Umbilical cord (tissue), 2 donors: ENCODE data around the gene CCDC107. TPM values are rescaled to one million over a fixed set of nuclear protein-coding genes. Genes with fewer than 3 reads are reported as not detected.
"Not testable (repeated sequence)": the region's sequence is repeated elsewhere in the genome, so short reads cannot be mapped to it uniquely, and the experiment has no call there.

ENCODE experiments used
- DNase-seq: peaks from one replicate; pipeline ENCODE4 v3.0.0-alpha.2; 2015; ENCODE audit warnings: low spot score
- total RNA-seq: library from RNA; depleted of rRNA; stranded (reverse); fragments of >200 nt; gene quantifications from one replicate; pipeline ENCODE4 v1.2.3, GENCODE V29; 2014; ENCODE audit warnings: low replicate concordance; ENCODE audit not compliant: insufficient read depth

Gene CCDC107
- total RNA-seq = 38.0 TPM

GRCh38 chr9:35658137-35658967 is at the start of gene CCDC107:
TSS of gene CCDC107 (plus strand) at chr9:35658292. CDS start at chr9:35658380, 88 bp downstream.
- DNase-seq = peak; percentile 95

- DNase-seq = no peak
These were observed 48.9 kb upstream of the CCDC107 start for GRCh38 chr9:35609001-35609819.

GRCh38 chr9:35609820-35610163 is 48.3 kb upstream of the CCDC107 start:
- DNase-seq = no peak

- peak; percentile 44 for DNase-seq
These were observed 46.8 kb upstream of the CCDC107 start for GRCh38 chr9:35611230-35611797.

- not testable (repeated sequence) for DNase-seq
These were observed 46.0 kb upstream of the CCDC107 start for GRCh38 chr9:35612066-35612465.

- no peak for DNase-seq
These were observed 45.2 kb upstream of the CCDC107 start for GRCh38 chr9:35612843-35613242.

GRCh38 chr9:35615981-35616680 is 42.0 kb upstream of the CCDC107 start:
- DNase-seq = no peak

GRCh38 chr9:35616681-35617459 is 41.2 kb upstream of the CCDC107 start:
- DNase-seq = peak; percentile 51

- no peak for DNase-seq
These were observed 40.5 kb upstream of the CCDC107 start for GRCh38 chr9:35617548-35617947.

GRCh38 chr9:35618325-35618727 is 39.8 kb upstream of the CCDC107 start, which contains the start of gene CD72:
TSS of gene CD72 (minus strand) at chr9:35618413. CDS start at chr9:35618303, 110 bp downstream.
- no peak for DNase-seq

- no peak for DNase-seq
These were observed 39.0 kb upstream of the CCDC107 start for GRCh38 chr9:35618854-35619799.

- DNase-seq = no peak
These were observed 38.3 kb upstream of the CCDC107 start for GRCh38 chr9:35619800-35620158.

- DNase-seq = no peak
These were observed 30.5 kb upstream of the CCDC107 start for GRCh38 chr9:35627575-35627974.

GRCh38 chr9:35628389-35628991 is 29.6 kb upstream of the CCDC107 start:
- no peak for DNase-seq

- no peak for DNase-seq
These were observed 28.5 kb upstream of the CCDC107 start for GRCh38 chr9:35629597-35629996.

- no peak for DNase-seq
These were observed 22.4 kb upstream of the CCDC107 start for GRCh38 chr9:35635730-35636129.

GRCh38 chr9:35636135-35636876 is 21.8 kb upstream of the CCDC107 start:
- DNase-seq = no peak

GRCh38 chr9:35636877-35637246 is 21.2 kb upstream of the CCDC107 start:
- DNase-seq = not testable (repeated sequence)
